Choroid plexus epithelial cell (primary cell): Measurements from ENCODE around the gene TRIM24.
A peak's percentile ranks its signal among the peaks of the same experiment; 100 is the strongest.
"Not testable (repeated sequence)": the region's sequence is repeated elsewhere in the genome, so short reads cannot be mapped to it uniquely, and the experiment has no call there.

Source experiments
- DNase-seq: peaks from one replicate; pipeline ENCODE4 v3.0.0-alpha.2; 2010; ENCODE audit warnings: low read depth
- H3K4me3 ChIP-seq: 2 replicates; pipeline ENCODE4 v1.5.1; 2011; ENCODE audit warnings: low read depth, mild to moderate bottlenecking, control low read depth, low read length, moderate library complexity
- CTCF ChIP-seq: conservative IDR thresholded peaks from 2 replicates; pipeline ENCODE4 v1.5.1; 2011; ENCODE audit warnings: low read depth, mild to moderate bottlenecking, control low read depth, inconsistent platforms, low read length, moderate library complexity

Gene TRIM24

GRCh38 chr7:138460176-138460648 is at the start of gene TRIM24:
TSS of gene TRIM24 (plus strand) at chr7:138460259. CDS start at chr7:138460549, 290 bp downstream.
- no peak for DNase-seq
- TF ChIP-seq CTCF = no peak
- peak within 1 kb of the TSS; percentile 81 for H3K4me3 ChIP-seq

GRCh38 chr7:138412077-138412476 is 48.0 kb upstream of the TRIM24 start:
- not testable (repeated sequence) for DNase-seq, H3K4me3 ChIP-seq

GRCh38 chr7:138412921-138413320 is 47.1 kb upstream of the TRIM24 start:
- not testable (repeated sequence) for DNase-seq, H3K4me3 ChIP-seq

GRCh38 chr7:138417078-138417700 is 42.9 kb upstream of the TRIM24 start:
- H3K4me3 ChIP-seq = no peak overlapping the region
- no peak for TF ChIP-seq CTCF
- no peak for DNase-seq

- H3K4me3 ChIP-seq = no peak overlapping the region
- no peak for DNase-seq
- no peak for TF ChIP-seq CTCF
Measured at GRCh38 chr7:138417764-138418163, 42.3 kb upstream of the TRIM24 start.

- H3K4me3 ChIP-seq, DNase-seq: not testable (repeated sequence)
Measured at GRCh38 chr7:138418403-138418802, 41.7 kb upstream of the TRIM24 start.

GRCh38 chr7:138425026-138425425 is 35.0 kb upstream of the TRIM24 start:
- no peak for DNase-seq
- no peak overlapping the region for H3K4me3 ChIP-seq
- no peak for TF ChIP-seq CTCF

GRCh38 chr7:138429577-138430250 is 30.3 kb upstream of the TRIM24 start:
- DNase-seq = no peak
- TF ChIP-seq CTCF = no peak
- no peak overlapping the region for H3K4me3 ChIP-seq
